ENCODE data around the gene UBE2D2.
"Not testable (repeated sequence)": the region's sequence is repeated elsewhere in the genome, so short reads cannot be mapped to it uniquely, and the experiment has no call there.

UBE2D2 gene

DNA sequence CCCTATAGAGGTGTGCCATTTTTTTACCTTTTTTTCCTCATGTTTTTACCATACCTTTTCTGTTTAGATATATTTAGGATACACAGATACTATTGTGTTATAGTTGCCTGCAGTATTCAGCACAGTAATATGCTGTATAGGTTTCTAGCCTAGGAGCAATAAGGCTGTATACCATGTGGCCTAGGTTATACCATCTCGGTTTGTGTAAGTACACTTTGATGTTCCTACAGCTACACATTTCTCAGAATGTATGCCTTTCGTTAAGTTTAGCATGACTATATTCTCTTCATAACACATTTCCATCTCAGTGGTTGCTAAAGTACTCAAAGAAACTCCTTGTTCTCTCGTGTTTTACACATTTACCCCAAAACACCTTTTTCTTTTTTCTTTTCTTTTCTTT, 23.0 kb downstream of the UBE2D2 start:
- DNase-seq (ENCODE audit: low spot score) = no peak

DNA sequence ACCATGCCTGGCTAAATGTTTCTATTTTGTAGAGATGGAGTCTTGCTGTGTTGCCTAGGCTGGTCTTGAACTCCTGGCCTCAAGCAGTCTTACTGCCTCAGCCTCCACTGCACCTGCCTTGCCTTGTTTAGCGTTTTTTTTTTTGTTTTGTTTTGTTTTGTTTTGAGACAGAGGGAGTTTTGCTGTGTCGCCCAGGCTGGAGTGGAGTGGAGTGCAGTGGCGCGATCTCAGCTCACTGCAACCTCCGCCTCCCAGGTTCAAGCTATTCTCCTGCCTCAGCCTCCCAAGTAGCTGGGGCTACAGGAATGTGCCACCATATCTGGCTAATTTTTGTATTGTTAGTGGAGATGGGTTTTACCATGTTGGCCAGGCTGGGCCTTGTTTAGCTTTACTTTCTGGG, 27.0 kb downstream of the UBE2D2 start:
- not testable (repeated sequence) for DNase-seq (ENCODE audit: low spot score)

DNA sequence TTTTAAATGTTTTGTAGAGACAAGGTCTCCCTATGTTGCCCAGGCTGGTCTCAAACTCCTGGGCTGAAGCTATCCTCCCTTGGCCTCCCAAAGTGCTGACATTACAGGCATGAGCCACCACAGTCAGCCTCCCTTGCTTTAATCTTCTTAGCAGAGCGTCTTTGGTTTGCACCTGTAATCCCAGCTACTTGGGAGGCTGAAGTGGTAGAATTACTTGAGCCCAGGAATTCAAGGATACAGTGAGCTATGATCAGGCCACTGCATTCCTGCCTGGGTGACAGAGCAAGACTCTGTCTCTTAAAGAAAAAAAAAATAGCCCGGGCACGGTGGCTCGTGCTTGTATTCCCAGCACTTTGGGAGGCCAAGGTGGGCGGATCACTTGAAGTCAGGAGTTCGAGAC, 27.8 kb downstream of the UBE2D2 start:
- no peak for DNase-seq (ENCODE audit: low spot score)

DNA sequence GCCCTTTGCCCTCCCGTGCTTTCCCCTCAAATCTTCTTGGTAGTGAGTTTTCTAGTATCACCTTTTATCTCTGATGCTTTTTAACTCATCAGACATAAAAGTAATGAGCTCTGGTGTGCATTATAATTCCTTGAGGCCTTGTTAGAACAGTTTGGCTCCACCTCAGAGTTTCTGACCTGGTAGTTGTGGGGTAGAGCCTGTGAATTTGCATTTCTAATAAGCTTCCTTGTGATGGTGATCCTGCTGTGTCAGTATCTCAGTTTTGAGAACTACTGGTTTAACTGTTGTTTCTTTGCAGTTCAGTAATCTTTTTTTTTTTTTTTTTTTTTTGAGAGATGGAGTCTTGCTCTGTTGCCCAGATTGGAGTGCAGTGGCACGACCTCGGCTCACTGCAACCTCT, 31.1 kb downstream of the UBE2D2 start:
- no peak for DNase-seq (ENCODE audit: low spot score)

DNA sequence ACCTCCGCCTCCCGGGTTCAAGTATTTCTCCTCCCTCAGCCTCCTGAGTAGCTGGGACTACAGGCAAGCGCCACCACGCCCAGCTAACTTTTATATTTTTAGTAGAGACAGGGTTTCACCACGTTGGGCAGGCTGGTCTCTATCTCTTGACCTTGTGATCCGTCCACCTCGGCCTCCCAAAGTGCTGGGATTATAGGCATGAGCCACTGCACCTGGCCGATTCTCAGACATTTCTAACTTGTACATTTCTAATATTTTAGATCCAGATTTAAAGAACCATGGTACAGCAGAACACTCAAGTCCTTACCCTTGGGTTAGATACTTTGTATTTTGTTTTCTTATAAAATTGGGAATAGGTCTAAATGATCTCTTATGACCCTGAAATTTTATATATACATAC, 31.9 kb downstream of the UBE2D2 start:
- DNase-seq (ENCODE audit: low spot score) = not testable (repeated sequence)

DNA sequence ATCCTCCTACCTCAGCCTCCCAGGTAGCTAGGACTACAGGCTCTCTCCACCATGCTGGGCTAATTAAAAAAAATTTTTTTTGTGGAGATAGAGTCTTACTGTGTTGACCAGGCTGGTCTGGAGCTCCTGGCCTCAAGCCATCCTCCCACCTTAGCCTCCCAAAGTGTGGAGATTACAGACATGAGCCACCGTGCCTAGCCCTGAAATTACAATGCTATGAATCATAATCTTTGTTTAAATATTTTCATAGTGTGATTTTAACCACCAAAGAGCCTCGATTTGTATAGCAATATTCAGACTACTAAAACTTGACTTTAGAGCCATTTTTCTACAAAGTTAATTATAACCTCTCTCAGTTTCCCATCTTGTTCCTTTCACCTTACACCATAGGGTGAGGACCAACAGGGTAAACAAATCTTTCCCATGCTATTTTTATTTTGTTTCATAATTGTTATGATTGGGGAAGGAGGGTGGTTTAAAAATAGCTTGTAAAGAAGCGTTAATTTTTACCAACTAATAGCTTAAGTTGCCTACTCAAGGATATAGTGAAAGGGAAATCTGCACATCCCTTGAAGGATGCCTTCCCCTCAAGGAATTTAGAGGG, 32.7 kb downstream of the UBE2D2 start:
- DNase-seq (ENCODE audit: low spot score) = no peak

DNA sequence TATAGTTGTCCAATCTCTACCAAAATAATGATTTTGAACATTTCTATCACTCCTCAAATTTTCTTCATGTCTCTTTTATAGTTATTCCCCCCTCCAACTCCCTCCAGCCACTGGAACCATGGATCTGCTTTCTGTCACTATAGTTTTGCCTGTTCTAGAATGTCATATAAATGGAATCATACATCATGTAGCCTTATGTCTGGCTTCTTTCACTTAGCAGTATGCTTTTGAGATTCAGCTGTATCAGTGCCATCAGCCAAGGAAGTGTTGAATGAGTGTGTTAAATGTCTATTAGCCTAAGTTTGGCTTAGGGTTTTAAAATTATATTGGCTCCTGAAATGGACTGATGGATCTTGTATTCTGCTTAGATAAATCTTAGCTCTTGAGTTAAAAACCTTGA, 36.0 kb downstream of the UBE2D2 start:
- DNase-seq (ENCODE audit: low spot score) = no peak

DNA sequence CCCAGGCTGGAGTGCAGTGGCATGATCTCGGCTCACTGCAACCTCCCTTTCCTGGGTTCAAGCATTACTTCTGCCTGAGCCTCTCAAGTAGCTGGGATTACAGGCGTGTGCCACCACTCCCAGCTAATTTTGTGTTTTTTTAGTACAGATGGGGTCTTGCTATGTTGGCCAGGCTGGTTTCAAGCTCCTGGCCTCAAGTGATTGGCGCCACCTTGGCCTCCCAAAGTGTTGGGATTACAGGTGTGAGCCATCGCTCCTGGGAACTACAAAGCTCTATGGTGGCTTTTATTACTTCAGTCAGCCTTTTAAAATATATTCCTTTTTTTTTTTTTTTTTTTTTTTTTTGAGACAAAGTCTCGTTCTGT, 37.4 kb downstream of the UBE2D2 start:
- not testable (repeated sequence) for DNase-seq (ENCODE audit: low spot score)

DNA sequence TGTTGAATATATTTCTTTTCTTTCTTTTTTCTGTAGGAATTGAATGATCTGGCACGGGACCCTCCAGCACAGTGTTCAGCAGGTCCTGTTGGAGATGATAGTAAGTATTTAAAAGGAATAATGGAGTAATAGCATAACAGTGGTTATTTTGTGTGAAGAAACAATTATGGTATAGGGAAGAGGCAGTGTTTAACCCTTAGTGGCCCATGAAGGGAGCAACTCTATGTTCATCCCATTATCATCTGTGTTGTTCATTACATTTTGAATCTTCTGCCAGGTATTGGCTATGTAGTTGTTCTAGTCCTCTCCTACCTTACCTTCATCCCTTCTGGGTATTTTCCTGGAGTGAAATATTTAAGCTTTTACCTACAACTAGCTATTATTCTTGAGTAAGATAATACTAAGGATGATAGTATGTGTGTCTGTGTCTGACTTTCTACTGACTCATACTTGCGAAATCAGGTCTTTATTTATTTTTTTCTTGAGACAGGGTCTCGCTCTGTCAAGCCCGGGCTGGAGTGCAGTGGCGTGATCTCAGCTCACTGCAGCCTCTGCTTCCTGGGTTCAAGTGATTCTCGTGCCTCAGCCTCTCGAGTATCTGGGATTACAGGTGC, 39.3 kb downstream of the UBE2D2 start:
- no peak for DNase-seq (ENCODE audit: low spot score)

DNA sequence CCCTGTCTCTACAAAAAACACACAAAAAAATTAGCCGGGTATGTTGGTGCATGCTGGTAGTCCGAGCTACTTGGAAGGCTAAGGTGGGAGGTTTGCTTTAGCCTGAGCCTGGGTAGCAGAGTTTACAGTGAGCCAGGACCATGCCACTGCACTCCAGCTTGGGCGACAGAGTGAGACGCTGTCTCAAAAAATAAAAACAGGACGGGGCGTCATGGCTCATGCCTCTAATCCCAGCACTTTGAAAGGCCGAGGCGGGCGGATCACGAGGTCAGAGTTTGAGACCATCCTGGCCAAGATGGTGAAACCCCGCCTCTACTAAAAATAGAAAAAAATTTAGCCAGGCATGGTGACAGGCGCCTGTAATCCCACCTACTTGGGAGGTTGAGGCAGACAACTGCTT, 40.3 kb downstream of the UBE2D2 start:
- no peak for DNase-seq (ENCODE audit: low spot score)

DNA sequence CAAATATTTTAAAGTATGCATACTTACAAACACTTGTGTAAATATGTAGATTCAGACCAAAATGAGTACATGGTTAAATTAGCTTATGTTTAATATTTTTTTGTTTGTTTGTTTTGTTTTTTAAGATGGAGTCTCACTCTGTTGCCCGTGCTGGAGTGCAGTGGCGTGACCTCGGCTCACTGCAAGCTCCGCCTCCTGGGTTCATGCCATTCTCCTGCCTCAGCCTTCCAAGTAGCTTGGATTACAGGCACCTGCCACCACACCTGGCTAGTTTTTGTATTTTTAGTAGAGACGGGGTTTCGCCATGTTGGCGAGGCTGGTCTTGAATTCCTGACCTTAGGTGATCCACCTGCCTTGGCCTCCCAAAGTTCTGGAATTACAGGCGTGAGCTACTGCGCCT, 40.8 kb downstream of the UBE2D2 start:
- not testable (repeated sequence) for DNase-seq (ENCODE audit: low spot score)

DNA sequence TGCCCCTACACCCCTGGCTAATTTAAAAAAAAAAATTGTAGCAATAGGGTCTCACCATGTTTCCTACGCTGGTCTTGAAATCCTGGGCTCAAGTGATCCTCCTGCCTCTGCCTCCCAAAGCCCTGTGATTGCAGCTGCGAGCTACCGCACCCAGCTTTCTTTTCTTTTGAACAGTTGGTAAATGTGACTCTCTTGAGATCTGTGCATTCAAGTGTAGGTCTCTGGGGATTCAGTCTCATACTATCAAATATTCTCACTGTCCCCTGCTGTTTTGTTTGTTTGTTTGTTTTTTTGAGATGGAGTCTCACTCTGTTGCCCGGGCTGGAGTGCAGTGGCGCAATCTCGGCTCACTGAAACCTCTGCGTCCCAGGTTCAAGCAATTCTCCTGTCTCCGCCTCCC, 44.7 kb downstream of the UBE2D2 start:
- DNase-seq (ENCODE audit: low spot score) = no peak

DNA sequence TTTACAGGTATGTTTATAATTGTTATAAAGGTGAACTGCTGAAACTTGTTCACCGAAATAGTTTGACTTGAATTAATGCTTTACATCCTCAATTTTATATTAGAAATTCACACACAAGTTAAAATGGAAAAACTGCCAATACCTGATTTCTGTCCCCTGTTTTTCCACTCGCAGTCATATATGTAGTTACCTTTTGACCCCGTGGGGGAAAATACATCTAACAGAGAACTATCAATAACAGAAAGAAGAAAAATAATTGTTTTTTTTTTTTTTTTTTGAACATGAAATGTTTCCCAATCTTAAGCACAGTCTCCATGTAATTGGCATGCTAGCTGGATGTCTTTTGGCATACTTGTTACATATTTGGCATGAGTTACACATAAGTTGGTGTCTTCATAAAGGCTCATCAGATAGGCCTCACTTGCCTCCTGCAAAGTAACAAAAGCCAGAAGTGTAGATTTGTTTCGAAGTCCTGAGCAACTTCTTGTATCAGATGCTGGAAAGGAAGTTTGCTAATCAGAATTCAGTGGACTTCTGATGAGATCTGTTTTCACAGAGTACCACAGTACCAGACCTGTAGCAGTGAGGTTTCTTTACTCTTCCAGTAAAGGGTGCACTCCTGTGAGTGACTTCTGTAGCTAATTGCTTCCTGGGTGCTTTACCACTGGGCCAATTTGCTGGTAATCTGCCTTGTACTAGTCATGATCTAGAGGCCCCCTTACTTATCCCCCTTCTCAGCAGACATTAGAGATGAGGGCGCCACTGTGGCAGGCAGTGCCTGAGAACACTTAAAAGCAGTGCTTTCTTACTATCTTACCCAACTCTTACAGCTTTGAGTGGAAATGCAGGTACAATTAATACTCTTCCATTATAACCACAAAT, 50.8 kb downstream of the UBE2D2 start:
- no peak for DNase-seq (ENCODE audit: low spot score)

DNA sequence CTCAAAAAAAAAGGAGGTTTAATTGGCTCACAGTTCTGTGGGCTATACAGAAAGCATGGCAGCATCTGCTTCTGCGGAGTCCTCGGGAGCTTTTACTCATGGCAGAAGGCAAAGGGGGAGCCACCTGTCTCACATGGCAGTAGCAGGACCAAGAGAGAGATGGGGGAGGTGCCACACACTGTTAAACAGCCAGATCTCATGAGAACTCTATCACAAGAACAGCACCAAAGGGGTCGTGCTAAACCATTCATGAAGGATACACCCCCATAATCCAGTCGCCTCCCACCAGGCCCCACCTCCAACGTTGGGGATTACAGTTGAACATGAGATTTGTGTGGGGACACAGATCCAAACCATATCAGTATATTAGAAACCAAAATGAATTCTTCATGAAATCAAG, 58.7 kb downstream of the UBE2D2 start:
- no peak for DNase-seq (ENCODE audit: low spot score)

DNA sequence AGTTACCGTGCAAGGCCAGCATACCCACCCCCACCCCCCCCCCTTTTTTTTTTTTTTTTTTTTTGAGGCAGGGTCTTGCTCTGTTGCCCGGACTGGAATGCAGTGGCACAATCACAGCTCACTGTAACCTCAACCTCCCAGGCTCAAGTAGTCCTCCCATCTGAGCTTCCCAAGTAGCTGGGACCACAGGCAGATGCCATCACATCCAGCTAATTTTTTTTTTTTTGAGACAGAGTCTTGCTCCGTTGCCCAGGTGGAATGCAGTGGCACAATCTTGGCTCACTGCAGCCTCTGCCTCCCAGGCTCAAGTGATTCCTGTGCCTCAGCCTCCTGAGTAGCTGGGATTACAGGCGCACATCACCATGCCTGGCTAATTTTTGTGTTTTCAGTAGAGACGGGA, 64.3 kb downstream of the UBE2D2 start:
- not testable (repeated sequence) for DNase-seq (ENCODE audit: low spot score)

DNA sequence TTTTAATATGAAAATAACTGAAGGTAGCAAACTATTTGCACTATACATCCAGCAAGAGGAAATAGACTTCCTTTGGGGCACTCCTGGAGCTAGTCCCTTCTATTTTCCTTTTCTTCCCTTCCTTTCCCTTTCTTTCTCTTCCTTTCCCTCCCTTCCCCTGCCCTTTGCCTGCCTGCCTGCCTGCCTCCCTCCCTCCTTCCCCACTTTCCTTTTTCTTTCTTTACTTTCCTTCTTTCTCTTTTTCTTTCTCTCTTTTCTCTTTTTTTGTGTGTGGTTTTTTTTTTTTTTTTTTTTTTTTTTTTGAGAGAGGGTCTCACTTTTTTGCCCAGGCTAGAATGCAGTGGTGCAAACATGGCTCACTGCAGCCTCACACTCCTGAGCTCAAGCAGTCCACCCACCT, 69.7 kb downstream of the UBE2D2 start:
- DNase-seq (ENCODE audit: low spot score) = no peak

DNA sequence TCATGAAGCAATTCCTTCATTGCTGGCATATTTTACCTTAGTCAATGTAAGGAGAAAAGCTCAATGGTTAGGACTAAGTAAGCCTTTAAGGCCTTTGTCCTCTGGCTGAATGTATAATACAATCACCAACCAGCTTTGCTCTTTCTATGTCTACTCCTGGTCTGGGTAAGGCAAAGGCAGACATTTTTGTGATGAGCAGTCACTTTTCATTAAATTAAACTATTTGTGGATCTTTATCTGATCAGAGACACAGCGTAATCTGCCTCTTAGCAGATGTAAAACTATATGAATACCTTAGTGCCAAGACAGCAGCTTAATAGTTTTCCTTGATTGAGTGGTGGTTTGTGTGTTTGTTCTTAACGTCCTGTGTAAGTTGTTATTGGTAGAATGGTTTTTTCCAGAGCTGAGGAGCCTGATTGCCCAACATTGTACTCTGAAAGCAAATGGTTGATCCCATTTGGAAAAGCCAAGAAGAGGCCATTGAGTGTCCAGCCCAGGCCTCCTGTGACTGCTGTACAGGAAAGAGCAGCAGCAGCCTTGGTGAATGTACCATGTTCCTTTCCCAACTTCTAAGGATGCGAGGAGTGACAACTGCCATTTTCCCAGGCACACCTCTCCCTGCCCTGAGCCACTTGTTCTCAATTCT, 70.5 kb downstream of the UBE2D2 start:
- DNase-seq (ENCODE audit: low spot score) = no peak

DNA sequence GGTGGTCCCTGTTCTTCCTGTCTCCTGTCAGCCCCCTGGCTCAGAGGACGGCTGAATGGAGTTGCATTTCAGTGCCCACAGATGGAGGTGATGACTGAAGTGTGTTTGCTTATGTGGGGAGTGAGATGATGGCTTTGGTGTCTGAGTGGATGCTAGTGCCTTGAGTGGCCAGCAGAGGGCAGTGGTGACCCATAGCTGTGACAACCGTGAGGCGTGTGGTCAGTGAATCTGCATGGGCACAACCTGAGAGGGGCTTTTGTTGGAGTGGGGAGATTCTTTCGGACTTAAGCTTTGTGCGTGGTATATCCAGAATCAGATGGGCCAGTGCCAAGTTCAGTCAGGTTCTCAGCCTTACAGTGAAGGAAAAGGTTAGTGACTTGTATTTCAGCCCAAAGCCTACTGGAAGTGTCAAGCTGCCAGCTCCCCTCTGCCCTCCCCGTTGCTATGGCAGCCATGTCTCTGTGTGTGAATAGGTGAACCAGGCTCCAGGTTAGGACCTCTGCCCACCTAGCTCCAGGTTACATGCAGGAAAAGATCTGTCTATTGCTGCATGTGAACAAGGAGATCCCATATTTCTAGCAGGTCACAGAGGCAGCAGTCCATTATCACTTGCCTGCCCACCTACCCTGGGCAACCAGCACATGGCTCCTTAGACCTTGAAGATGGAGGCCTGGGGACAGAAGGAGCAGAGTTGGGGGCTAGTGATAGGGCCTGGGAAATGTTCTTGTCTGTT, 72.3 kb downstream of the UBE2D2 start:
- DNase-seq (ENCODE audit: low spot score) = peak; percentile 70

DNA sequence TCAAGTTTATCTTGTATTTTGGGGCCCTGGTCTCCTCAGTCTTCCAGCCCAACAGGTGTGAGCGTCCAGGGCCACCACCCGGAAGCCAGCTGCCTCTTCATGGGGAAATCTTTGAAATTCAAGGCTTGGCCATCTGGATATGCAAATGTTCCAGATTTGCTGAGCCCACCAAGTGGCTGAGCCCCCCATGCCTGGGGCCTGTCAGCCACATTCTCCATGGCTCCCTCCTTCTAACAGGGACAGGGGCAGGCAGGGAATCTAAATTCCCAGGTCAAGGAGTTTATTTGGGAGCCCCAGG, 72.8 kb downstream of the UBE2D2 start:
- no peak for DNase-seq (ENCODE audit: low spot score)

DNA sequence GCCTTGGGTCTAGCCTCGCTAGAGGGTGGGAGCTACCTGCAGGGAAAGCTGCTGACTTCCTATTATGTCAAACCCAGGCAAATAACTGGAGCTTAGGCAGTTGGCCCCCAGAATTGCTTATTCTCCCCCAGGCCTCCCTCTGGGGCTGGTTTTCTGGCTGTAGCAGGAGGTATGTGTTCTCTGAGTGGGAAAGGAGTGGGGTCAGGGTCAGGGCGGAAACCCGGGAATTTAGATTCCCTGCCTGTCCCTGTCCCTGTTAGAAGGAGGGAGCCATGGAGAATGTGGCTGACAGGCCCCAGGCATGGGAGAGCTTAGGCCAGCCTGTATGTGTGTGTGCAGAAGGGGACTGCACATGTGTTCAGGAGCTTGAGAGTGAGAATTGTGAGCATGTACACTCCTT, 73.4 kb downstream of the UBE2D2 start:
- DNase-seq (ENCODE audit: low spot score) = no peak

DNA sequence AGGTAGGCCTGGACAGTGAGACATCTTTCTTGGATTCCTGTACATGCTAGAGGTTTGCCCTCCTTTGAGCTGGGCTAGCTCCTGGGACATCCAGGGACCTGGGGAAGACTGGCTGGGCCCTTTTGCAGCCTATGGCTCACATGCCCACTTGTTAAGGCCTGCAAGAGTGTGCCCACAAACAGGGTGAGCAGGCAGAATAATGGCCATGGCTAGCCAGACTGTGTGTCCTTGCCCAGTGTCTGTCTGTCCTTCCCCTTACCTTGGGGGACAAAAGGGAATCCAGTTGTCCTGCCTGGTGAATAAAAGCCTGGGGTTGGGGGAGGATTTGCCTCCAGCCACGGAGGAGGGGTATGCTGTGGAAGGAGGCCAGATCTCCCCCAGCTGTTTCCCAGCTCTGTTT, 74.1 kb downstream of the UBE2D2 start:
- DNase-seq (ENCODE audit: low spot score) = no peak

DNA sequence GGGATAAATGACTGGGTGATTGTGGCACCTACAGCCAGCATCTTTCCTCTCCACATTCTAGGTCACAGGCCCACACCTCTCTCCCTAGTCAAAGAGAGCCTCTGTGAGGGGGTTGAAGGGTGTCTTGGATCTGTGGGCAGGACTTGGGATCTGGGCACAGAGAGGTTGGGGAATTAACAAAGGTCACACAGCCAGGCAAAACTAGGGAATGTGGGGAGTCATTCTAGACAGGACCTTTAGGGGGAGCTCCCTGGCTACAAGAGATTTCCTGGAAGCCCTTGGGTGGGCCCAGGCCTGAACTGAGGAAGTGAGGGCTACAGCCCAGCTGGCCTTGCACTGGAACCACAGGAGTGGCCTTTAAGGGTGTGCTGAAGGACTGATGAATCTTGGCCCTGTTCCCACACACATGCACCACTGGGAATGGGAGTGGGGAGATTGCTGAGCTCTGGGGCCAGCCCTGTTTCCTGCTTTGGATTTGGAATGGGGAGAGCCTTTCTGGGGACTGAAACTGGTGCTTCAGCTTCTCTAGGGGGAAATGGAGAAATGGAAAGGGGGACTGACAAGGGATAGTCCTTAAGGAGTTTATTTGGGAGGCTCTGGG, 74.6 kb downstream of the UBE2D2 start:
- DNase-seq (ENCODE audit: low spot score) = no peak
